KMS-11 (cell line): ENCODE results near the gene RASSF4.

Source experiments
- H2AFZ ChIP-seq: fragments of 200-600 bp; sonication (generic); 2 replicates; pipeline ENCODE4 v1.6.1; 2016; ENCODE audit warnings: antibody characterized with exemption, mixed run types, low read depth
- H3K27ac ChIP-seq: fragments of 200-600 bp; sonication (generic); 2 replicates; pipeline ENCODE4 v1.6.1; 2016; ENCODE audit warnings: mild to moderate bottlenecking, mixed run types
- H3K27me3 ChIP-seq: fragments of 200-600 bp; sonication (generic); 2 replicates; pipeline ENCODE4 v1.6.1; 2017; ENCODE audit warnings: mild to moderate bottlenecking, low read depth, mixed run types, moderate library complexity; ENCODE audit not compliant: insufficient read depth
- H3K36me3 ChIP-seq: fragments of 200-600 bp; sonication (generic); 2 replicates; pipeline ENCODE4 v1.6.1; 2017; ENCODE audit warnings: mild to moderate bottlenecking, mixed run types; ENCODE audit not compliant: insufficient read depth
- H3K4me1 ChIP-seq: fragments of 200-600 bp; sonication (generic); 2 replicates; pipeline ENCODE4 v1.6.1; 2016; ENCODE audit warnings: mild to moderate bottlenecking, low read depth, mixed run types; ENCODE audit not compliant: poor library complexity, severe bottlenecking
- H3K4me2 ChIP-seq: fragments of 200-600 bp; sonication (generic); 2 replicates; pipeline ENCODE4 v1.7.0; 2016; ENCODE audit warnings: mild to moderate bottlenecking, mixed run types
- H3K4me3 ChIP-seq: fragments of 200-600 bp; sonication (generic); IDR thresholded peaks from 2 replicates; pipeline ENCODE4 v1.6.1; 2017; ENCODE audit warnings: low read depth, low read length, mixed read lengths; ENCODE audit not compliant: insufficient read depth
- H3K79me2 ChIP-seq: fragments of 200-600 bp; sonication (generic); 2 replicates; pipeline ENCODE4 v1.6.1; 2016; ENCODE audit warnings: low read depth, mixed run types; ENCODE audit not compliant: insufficient read depth
- H3K9ac ChIP-seq: fragments of 200-600 bp; sonication (generic); 2 replicates; pipeline ENCODE4 v1.6.1; 2016; ENCODE audit warnings: mild to moderate bottlenecking, mixed run types
- H4K20me1 ChIP-seq: fragments of 200-600 bp; sonication (generic); 2 replicates; pipeline ENCODE4 v1.6.1; 2016; ENCODE audit warnings: mild to moderate bottlenecking, mixed run types; ENCODE audit not compliant: insufficient read depth
- CTCF ChIP-seq: fragments of 200-600 bp; sonication (generic); conservative IDR thresholded peaks from 2 replicates; pipeline ENCODE4 v1.6.1; 2017; ENCODE audit warnings: low read depth, mild to moderate bottlenecking, antibody characterized with exemption, low read length, moderate library complexity, mixed read lengths

The RASSF4 gene

GRCh38 chr10:44932517-44933450 is 26.8 kb upstream of the RASSF4 start:
- Histone ChIP-seq H2AFZ (peak overlapping the region; percentile 38; the same call in 1 of the 2 replicates), H3K79me2 (no peaks in the 10 kb centered on the region), H3K36me3 (no peaks in the 10 kb centered on the region), H4K20me1 (no peaks in the 10 kb centered on the region), H3K4me1 (peaks cover 46% of the 10 kb centered on the region), H3K4me2 (peak overlapping the region; percentile 22; the same call in 1 of the 2 replicates), H3K27me3 (no peaks in the 10 kb centered on the region), H3K9ac (peak overlapping the region; percentile 13; the same call in 1 of the 2 replicates), H3K4me3 (no peak overlapping the region), H3K27ac (peak overlapping the region; percentile 45)
- peak; percentile 96 for TF ChIP-seq CTCF

GRCh38 chr10:44933451-44934321 is 25.9 kb upstream of the RASSF4 start:
- 0 out of 2 replicates have a peak overlapping the region, but pooled peaks have one; percentile 38 for H2AFZ ChIP-seq
- H3K4me1 ChIP-seq = peaks cover 46% of the 10 kb centered on the region
- no peak for TF ChIP-seq CTCF
- H3K9ac ChIP-seq = no peak overlapping the region
- no peak overlapping the region for H3K4me3 ChIP-seq
- H3K36me3 ChIP-seq = no peaks in the 10 kb centered on the region
- no peaks in the 10 kb centered on the region for H3K27me3 ChIP-seq
- H4K20me1 ChIP-seq = no peaks in the 10 kb centered on the region
- peak overlapping the region; percentile 45 for H3K27ac ChIP-seq
- H3K4me2 ChIP-seq = peak overlapping the region; percentile 13; the same call in 1 of the 2 replicates
- no peaks in the 10 kb centered on the region for H3K79me2 ChIP-seq

GRCh38 chr10:44934416-44935200 is 25.0 kb upstream of the RASSF4 start:
- Histone ChIP-seq H3K27ac (no peak overlapping the region), H3K27me3 (no peaks in the 10 kb centered on the region), H3K79me2 (no peaks in the 10 kb centered on the region), H3K4me1 (peaks cover 51% of the 10 kb centered on the region), H2AFZ (no peak overlapping the region), H3K4me3 (no peak overlapping the region), H3K36me3 (no peaks in the 10 kb centered on the region), H3K9ac (no peak overlapping the region), H4K20me1 (no peaks in the 10 kb centered on the region), H3K4me2 (no peak overlapping the region)
- no peak for TF ChIP-seq CTCF
